NCI-H1092 treated with DMSO at 0.1 percent for 48 hours (cell line): ENCODE results near the gene GPR25.

Source experiments
- DNase-seq: peaks from one replicate; lab custom pipeline; 2025; lab: John Stamatoyannopoulos, UW

The GPR25 gene

GRCh38 chr1:200873671-200874397 lies 1.1 kb downstream of the GPR25 start:
- DNase-seq: peak; percentile 22

- DNase-seq: no peak
Observed at GRCh38 chr1:200874694-200875093, 1.9 kb downstream of the GPR25 start.

GRCh38 chr1:200875416-200875815 lies 2.6 kb downstream of the GPR25 start:
- no peak for DNase-seq

- DNase-seq: no peak
Observed at GRCh38 chr1:200877010-200877409, 4.2 kb downstream of the GPR25 start.

- DNase-seq: no peak
Observed at GRCh38 chr1:200877839-200878551, 5.2 kb downstream of the GPR25 start.

GRCh38 chr1:200880212-200880611 lies 7.4 kb downstream of the GPR25 start:
- no peak for DNase-seq

GRCh38 chr1:200883118-200883517 lies 10.3 kb downstream of the GPR25 start:
- DNase-seq: no peak

GRCh38 chr1:200885623-200886402 lies 13.0 kb downstream of the GPR25 start:
- DNase-seq: no peak

GRCh38 chr1:200886594-200886993 lies 13.8 kb downstream of the GPR25 start:
- no peak for DNase-seq

- DNase-seq: no peak
Observed at GRCh38 chr1:200887036-200887435, 14.3 kb downstream of the GPR25 start.

- no peak for DNase-seq
Observed at GRCh38 chr1:200887772-200888348, 15.1 kb downstream of the GPR25 start.

- no peak for DNase-seq
Observed at GRCh38 chr1:200888349-200888838, 15.6 kb downstream of the GPR25 start.

- no peak for DNase-seq
Observed at GRCh38 chr1:200889571-200889970, 16.8 kb downstream of the GPR25 start.

GRCh38 chr1:200890027-200890426 lies 17.2 kb downstream of the GPR25 start:
- no peak for DNase-seq

GRCh38 chr1:200890818-200891773 lies 18.3 kb downstream of the GPR25 start:
- no peak for DNase-seq

- DNase-seq: no peak
Observed at GRCh38 chr1:200891774-200892157, 19.0 kb downstream of the GPR25 start.

- DNase-seq: no peak
Observed at GRCh38 chr1:200892546-200892945, 19.8 kb downstream of the GPR25 start.

- no peak for DNase-seq
Observed at GRCh38 chr1:200892958-200893357, 20.2 kb downstream of the GPR25 start.

- DNase-seq: no peak
Observed at GRCh38 chr1:200893411-200893901, 20.7 kb downstream of the GPR25 start.

- no peak for DNase-seq
Observed at GRCh38 chr1:200894712-200895442, 22.1 kb downstream of the GPR25 start, which contains the start of gene INAVA. Gene INAVA (plus strand): TSS chr1:200894900. CDS start chr1:200898401, 3,501 bp downstream.
